Neural crest cell (in vitro differentiated cells): ENCODE measurements around the gene LAIR1. TPM values are rescaled to one million over a fixed set of nuclear protein-coding genes. Genes with fewer than 3 reads are reported as not detected.

Experiments
- DNase-seq: peaks from one replicate; pipeline ENCODE4 v3.0.0; 2021; ENCODE audit warnings: low read depth, mixed read lengths, low spot score
- H3K27ac Mint-ChIP-seq: one replicate; pipeline ENCODE4 v1.8.0; 2021; ENCODE audit warnings: mild to moderate bottlenecking, mixed read lengths; ENCODE audit not compliant: unreplicated experiment
- H3K27me3 Mint-ChIP-seq: 2 replicates; pipeline ENCODE4 v1.8.0; 2021; ENCODE audit warnings: low read depth, mild to moderate bottlenecking, mixed read lengths
- H3K36me3 Mint-ChIP-seq: 2 replicates; pipeline ENCODE4 v1.8.0; 2021; ENCODE audit warnings: low read depth, mild to moderate bottlenecking, mixed read lengths
- H3K4me1 Mint-ChIP-seq: 2 replicates; pipeline ENCODE4 v1.8.0; 2021; ENCODE audit warnings: mixed read lengths
- H3K4me3 Mint-ChIP-seq: one replicate; pipeline ENCODE4 v1.8.0; 2021; ENCODE audit warnings: mild to moderate bottlenecking, mixed read lengths
- H3K9me3 Mint-ChIP-seq: 2 replicates; pipeline ENCODE4 v1.8.0; 2021; ENCODE audit warnings: mixed read lengths
- CTCF ChIP-seq: fragments of 200-600 bp; sonication (generic); conservative IDR thresholded peaks from 2 replicates; pipeline ENCODE4 v1.5.0; 2021; ENCODE audit warnings: antibody characterized with exemption, mild to moderate bottlenecking
- total RNA-seq: library from RNA; stranded (reverse); gene quantifications from 2 replicates; pipeline ENCODE4 v1.2.1, GENCODE V29; 2021

LAIR1 gene
- total RNA-seq, 1 donor from 2014 or later, result not detected

DNA sequence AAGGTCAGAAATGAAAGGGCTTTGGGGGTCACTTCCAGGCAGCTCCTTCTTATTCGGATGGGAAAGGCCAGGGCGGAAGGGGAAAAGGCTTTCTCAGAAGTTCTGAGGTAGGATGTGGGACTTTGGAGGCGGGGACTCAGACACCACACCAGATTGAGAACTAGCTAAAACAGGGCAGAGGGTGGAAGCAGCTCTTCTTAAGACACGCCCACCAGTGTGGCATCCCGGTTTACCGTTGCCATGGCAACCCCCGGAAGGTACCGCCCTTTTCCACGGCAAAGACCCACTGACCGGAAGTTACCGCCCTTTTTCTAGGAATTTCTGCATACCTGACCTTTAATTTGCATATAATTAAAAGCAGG lies 48.0 kb downstream of the LAIR1 start:
- DNase-seq, result no peak
- H3K27me3 Mint-ChIP-seq, result peaks cover 66% of the 10 kb centered on the region
- no peak overlapping the region for H3K4me3 Mint-ChIP-seq
- H3K9me3 Mint-ChIP-seq, result peaks cover 6% of the 10 kb centered on the region
- H3K27ac Mint-ChIP-seq, result no peak overlapping the region
- TF ChIP-seq CTCF, result no peak
- no peaks in the 10 kb centered on the region for H3K36me3 Mint-ChIP-seq
- H3K4me1 Mint-ChIP-seq, result no peaks in the 10 kb centered on the region

DNA sequence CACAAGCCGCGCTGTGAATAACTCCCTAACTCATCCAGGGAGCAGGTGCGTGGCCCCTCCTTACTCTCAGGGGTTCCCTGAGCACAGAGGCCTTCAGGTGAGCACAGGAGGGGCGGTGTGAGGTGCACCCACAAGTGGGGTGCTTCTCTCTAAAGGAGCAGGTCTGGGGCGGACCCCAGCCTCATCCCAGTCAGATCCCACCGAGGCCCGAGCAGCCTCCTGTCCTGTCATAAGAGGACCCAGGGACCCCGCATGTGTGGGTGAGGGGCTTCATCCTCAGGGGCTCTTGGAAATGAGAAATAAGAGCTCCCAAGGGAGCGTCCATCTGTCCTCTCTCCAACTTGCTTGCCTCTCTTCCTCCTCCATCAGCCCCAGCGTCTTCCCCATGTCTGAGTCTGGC lies 48.8 kb downstream of the LAIR1 start:
- H3K4me1 Mint-ChIP-seq, result no peaks in the 10 kb centered on the region
- no peaks in the 10 kb centered on the region for H3K36me3 Mint-ChIP-seq
- H3K9me3 Mint-ChIP-seq, result peaks cover 5% of the 10 kb centered on the region
- no peak overlapping the region for H3K27ac Mint-ChIP-seq
- no peak for TF ChIP-seq CTCF
- peaks cover 64% of the 10 kb centered on the region for H3K27me3 Mint-ChIP-seq
- DNase-seq, result no peak
- no peak overlapping the region for H3K4me3 Mint-ChIP-seq

GRCh38 chr19:54312436-54313377 lies 52.0 kb downstream of the LAIR1 start, which contains the start of gene LILRA5:
Gene LILRA5, minus strand, starts transcription at chr19:54313166. Its CDS starts 147 bp downstream, at chr19:54313019.
- DNase-seq, result no peak
- H3K27ac Mint-ChIP-seq, result no peak within 1 kb of the TSS
- TF ChIP-seq CTCF, result no peak
- no peaks in the 10 kb centered on the region for H3K36me3 Mint-ChIP-seq
- H3K4me3 Mint-ChIP-seq, result no peak within 1 kb of the TSS
- H3K4me1 Mint-ChIP-seq, result no peaks in the 10 kb centered on the region
- peaks cover 54% of the 10 kb centered on the region for H3K27me3 Mint-ChIP-seq
- no peaks in the 10 kb centered on the region for H3K9me3 Mint-ChIP-seq

DNA sequence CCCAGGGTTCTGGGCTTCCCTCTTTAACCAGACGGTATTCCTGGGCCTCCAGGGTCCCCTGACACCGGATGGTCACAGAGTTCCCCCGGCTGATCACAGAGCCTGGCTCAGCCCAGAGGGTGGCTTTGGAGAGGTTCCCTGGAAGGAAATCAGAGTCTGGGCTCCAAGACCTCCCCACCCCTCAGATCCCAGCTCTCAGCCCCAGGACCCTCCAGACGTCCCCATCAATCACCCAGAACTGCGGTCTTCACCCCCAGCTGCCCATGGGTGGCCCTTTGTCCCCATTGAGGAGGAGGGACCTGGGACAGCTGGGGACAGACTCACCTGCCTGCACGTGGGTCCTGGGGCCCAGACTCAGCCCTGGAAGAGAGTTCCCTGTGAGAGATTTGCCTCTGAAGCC lies 52.7 kb downstream of the LAIR1 start:
- no peak for TF ChIP-seq CTCF
- no peaks in the 10 kb centered on the region for H3K36me3 Mint-ChIP-seq
- H3K4me1 Mint-ChIP-seq, result no peaks in the 10 kb centered on the region
- no peak overlapping the region for H3K27ac Mint-ChIP-seq
- peaks cover 51% of the 10 kb centered on the region for H3K27me3 Mint-ChIP-seq
- H3K4me3 Mint-ChIP-seq, result no peak overlapping the region
- no peaks in the 10 kb centered on the region for H3K9me3 Mint-ChIP-seq
- DNase-seq, result no peak

DNA sequence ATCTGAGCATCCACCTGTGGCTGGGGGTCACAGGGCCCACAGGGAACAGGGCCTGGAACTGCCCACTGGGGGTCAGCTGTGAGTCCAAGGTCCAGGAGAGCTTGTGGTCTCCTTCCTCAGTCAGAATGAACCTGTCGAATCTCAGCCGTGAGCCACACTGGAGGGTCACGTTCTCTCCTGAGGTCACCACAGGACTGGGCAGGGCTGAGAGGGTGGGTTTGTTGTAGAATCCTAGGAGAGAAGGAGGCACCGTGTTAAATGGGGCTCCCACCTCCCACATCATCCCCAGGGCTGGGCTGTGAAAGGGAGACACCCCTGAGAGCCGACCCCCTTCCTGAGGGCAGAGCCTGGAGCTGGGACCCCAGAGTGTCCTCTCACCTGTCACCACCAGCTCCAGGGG lies 53.2 kb downstream of the LAIR1 start:
- no peak for TF ChIP-seq CTCF
- Mint-ChIP-seq H3K36me3 (no peaks in the 10 kb centered on the region), H3K4me3 (no peak overlapping the region), H3K9me3 (no peaks in the 10 kb centered on the region), H3K27me3 (peaks cover 51% of the 10 kb centered on the region), H3K27ac (no peak overlapping the region), H3K4me1 (no peaks in the 10 kb centered on the region)
- DNase-seq, result no peak
